ENCODE data around the gene INAFM2. TPM values are rescaled to one million over a fixed set of nuclear protein-coding genes. Genes with fewer than 3 reads are reported as not detected.
A peak's percentile ranks its signal among the peaks of the same experiment; 100 is the strongest.

The INAFM2 gene
- total and polyA plus RNA-seq, 9 of the 15 experiments (the other 6 are each of a cell fraction or from before 2014, with no cell fraction given) = 11.8 to 43.1 (median 27.2) TPM

GRCh38 chr15:40300367-40300766 lies 23.1 kb upstream of the INAFM2 start:
- TF ChIP-seq ZNF146 (CRISPR knock-in tag; IDR thresholded peaks at IDR 0.05; ENCODE audit: unreplicated experiment) (peak; percentile 78), ZBTB8A (IDR thresholded peaks at IDR 0.05; ENCODE audit: partially characterized antibody) (no peak), CBX3 (IDR thresholded peaks at IDR 0.05; ENCODE audit: borderline replicate concordance in 1 of 2, low read length in 2 of 2) (peak in 1 of 2 experiments; percentile 34; a peak in 1 of 3 replicates), RBM25 (IDR thresholded peaks at IDR 0.05; ENCODE audit: low read depth, low read length, severe bottlenecking) (peak; percentile 73), ETV5 (CRISPR knock-in tag; IDR thresholded peaks at IDR 0.05; ENCODE audit: low read depth) (no peak), PHB2 (IDR thresholded peaks at IDR 0.05; ENCODE audit: low read depth) (no peak), BCOR (IDR thresholded peaks at IDR 0.05) (peak; percentile 39; the same call in 1 of the 2 replicates)
- Histone ChIP-seq H3K79me2 (ENCODE audit: control insufficient read depth, insufficient read depth, low read length) (no peaks in the 10 kb centered on the region), H3K27ac (ENCODE audit: extremely low read depth, low read depth, low read length) (no peak overlapping the region), H3K4me3 (no peak overlapping the region), H3K9me3 (replicated peaks; ENCODE audit: control insufficient read depth, insufficient read depth, low read depth, low read length) (no peaks in the 10 kb centered on the region), H3K9ac (ENCODE audit: insufficient read depth in 1 of 2, low read depth in 2 of 2, low read length in 2 of 2) (no peak overlapping the region), H3K36me3 (ENCODE audit: control insufficient read depth, insufficient read depth, low read length) (no peaks in the 10 kb centered on the region), H3K4me2 (ENCODE audit: insufficient read depth, low read length) (no peak overlapping the region), H4K20me1 (replicated peaks; ENCODE audit: control insufficient read depth, insufficient read depth, low read length) (no peaks in the 10 kb centered on the region), H2AFZ (ENCODE audit: low read depth, low read length) (no peak overlapping the region), H3K4me1 (replicated peaks in 1 of 2; ENCODE audit: control insufficient read depth in 2 of 2, insufficient read depth in 2 of 2, low read length in 2 of 2) (peaks cover 19 to 38% of the 10 kb centered on the region in 2 experiments; a peak in 4 of 5 replicates), H3K9me1 (ENCODE audit: control insufficient read depth, insufficient read depth, low read length) (no peaks in the 10 kb centered on the region), H3K27me3 (ENCODE audit: control insufficient read depth in 2 of 2, insufficient read depth in 2 of 2, low read length in 2 of 2) (peaks cover 0 to 8% of the 10 kb centered on the region in 2 experiments; a peak in 1 of 5 replicates)
- FAIRE-seq (no peak), ATAC-seq (no peak), DNase-seq (ENCODE audit: extremely low read depth in 1 of 4, low spot score in 3 of 4) (no peak)
- ChIA-PET POLR2A (interaction anchor here (0.9 to 1.6 kb wide), 2 partner anchors 10 kb away, joined by 4 to 13 read pairs; no protein-coding TSS in a partner anchor), CTCF (ENCODE audit: low intra/inter-chr PET ratio) (no interaction called here)
- 65% methylated on average over 2 of the region's 2 CpGs for WGBS (ENCODE audit: insufficient coverage, low coverage, missing lambda C conversion rate)
- in situ Hi-C loops (cut with MboI) (no loop called here), intact Hi-C loops (cut with micrococcal nuclease) (no loop called here)
- no TSS peak for BruUV-seq (replicated peaks)

All from K562 (cell line).